Activated naive CD4-positive, alpha-beta T cell (primary cell): ENCODE data around the gene RNU5D-1.
"Not testable (repeated sequence)": the region's sequence is repeated elsewhere in the genome, so short reads cannot be mapped to it uniquely, and the experiment has no call there.

Source experiments
- DNase-seq, 4 experiments: peaks; one replicate each; lab custom pipeline; 2025; lab: John Stamatoyannopoulos, UW

RNU5D-1 gene

DNA sequence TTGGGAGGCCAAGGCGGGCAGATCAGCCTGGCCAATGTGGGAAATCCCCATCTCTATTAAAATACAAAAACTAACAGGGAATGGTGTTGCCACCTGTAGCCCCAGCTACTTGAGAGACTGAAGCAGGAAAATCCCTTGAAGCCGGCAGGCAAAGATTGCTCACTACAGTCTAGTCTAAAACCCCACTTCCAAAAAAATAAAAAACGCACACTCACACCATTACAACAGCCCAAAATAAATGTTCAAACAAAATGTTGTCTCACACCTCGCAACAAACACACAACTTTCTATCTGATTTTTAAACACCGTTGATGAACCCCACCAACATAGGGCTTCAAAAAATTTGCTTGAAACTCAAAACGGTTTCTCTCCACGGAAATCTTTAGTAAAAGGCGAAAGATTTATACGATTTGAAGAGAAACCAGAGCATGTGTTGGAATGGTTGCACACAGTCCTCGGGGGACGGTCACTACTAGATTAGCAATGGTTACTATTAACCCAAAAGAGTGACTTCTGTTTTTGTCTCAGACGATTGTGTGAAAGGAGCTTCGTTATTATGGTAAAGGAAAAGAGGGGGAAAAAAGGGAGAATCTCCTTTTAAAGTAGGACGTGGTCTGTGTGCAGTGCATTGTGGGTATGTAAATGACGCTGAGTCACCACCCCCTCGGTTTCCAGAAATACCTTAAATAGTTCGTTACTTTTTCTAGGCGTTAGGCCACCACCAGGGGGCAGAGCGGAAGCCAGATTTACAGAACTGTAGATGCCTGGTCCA, at the start of gene RNU5D-1:
RNU5D-1 (minus strand) TSS at position 430 of the 772 bp plus-strand sequence.
- DNase-seq = peak; percentile 73 to 91 (median 90)

DNA sequence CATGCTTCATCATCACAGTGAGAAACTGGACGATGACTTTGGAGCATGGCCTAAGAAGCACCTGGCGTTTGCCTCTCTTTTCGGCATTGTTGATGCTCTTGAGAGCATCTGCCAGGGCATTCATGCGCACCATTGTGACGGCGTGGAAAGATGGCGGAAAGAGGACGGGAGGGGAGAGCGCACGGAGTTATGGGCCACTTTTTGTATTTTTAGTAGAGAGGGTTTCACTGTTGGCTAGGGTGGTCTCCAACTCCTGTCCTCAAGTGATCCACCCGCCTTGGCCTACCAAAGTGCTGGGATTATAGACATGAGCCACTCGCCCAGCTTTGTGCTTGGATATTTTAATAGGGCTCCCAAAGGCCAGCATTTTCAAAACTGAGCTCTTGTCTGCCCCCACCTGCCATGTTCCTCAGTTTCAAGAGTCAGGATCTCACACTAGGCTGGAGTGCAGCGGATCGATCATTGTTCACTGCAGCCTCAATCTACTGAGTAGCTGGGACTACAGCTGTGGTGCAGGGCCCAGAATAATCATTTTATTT, 49.7 kb upstream of the RNU5D-1 start:
- no peak for DNase-seq

DNA sequence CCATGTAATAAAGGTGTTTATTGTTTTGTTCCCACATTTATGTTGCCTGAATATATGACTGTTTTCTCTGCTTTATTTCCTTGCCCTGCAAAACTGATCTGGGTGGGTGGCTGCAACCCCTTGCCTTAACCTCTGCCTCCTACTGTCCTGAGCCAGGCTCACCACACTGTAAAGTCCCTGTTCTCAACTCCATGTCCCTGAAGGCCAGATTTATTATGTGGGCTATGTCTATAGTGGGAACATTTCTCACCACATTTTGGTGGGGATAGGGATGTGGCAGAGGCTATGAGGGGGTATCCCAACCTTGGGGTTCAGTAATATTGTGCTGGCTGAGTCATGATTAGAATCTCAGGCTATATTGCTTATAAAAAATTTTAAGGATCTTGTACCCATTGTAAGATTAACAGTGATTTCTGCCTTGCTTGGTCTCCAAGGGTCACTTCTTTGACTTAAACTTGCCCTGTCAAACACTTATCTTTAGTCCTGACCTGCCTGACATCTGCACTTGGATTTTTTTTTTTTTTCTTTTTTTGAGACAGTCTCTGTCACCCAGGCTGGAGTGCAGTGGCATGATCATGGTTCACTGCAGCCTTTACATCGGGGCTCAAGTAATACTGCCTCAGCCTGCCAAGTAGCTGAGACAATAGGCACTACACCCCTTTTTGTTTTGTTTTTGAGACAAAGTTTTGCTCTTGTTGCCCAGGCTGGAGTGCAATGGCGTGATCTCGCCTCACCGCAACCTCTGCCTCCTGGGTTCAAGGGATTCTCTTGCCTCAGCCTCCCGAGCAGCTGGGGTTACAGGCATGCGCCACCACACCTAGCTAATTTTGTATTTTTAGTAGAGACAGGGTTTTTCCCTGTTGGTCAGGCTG, 48.0 kb upstream of the RNU5D-1 start:
- DNase-seq = no peak

DNA sequence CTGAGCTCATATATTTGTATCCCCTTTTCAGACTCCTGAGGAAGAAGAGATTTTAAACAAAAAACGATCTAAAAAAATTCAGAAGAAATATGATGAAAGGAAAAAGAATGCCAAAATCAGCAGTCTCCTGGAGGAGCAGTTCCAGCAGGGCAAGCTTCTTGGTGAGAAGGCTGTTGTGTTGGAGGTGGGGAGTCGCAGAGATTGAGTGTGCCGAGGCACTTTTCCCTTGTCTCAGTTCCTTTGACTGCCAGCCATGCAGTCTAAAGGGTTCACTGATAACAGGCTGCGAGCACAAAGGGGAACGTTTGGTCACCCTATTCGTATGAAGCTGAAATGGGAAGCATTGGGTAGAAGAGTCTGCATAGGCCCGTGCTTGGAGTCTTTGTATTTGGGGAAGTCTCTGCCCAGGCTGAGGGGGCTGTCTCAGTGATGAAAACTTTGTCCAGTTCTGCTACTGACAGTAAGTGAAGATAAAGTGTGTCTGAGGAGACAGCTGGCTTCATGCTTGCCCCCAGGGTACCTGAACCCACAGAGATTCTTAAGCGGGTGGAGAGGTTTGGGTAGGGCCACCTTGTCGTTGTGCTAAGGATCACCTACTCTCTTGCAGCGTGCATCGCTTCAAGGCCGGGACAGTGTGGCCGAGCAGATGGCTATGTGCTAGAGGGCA, 47.1 kb upstream of the RNU5D-1 start:
- no peak for DNase-seq

DNA sequence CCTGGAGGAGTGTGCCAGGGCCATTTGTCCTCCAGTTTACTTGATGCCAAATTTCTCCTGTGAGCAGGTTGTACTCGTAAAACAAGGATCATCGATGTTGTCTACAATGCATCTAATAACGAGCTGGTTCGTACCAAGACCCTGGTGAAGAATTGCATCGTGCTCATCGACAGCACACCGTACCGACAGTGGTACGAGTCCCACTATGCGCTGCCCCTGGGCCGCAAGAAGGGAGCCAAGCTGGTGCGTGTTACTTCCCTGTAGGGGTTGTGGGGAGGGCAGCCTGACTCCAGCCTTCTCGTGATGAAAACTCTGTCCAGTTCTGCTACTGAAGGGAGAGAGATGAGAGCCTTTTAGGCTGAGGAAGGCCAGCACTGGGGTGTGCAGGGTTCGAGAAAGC, 46.6 kb upstream of the RNU5D-1 start:
- DNase-seq = no peak

DNA sequence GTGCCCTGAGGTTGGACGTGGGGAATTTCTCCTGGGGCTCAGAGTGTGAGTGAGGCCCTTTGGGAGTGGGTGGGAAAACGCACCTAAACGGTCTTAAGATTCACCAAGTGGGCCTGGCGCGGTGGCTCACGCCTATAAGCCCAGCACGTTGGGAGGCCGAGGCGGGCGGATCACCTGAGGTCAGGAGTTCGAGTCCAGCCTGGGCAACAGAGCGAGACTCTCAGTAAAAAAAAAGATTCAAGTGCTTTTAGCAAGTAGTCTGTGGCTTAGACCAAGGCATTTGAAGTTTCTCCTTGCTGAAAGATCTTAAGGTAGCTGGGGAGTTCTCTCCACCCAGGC, 45.7 kb upstream of the RNU5D-1 start:
- DNase-seq = no peak

DNA sequence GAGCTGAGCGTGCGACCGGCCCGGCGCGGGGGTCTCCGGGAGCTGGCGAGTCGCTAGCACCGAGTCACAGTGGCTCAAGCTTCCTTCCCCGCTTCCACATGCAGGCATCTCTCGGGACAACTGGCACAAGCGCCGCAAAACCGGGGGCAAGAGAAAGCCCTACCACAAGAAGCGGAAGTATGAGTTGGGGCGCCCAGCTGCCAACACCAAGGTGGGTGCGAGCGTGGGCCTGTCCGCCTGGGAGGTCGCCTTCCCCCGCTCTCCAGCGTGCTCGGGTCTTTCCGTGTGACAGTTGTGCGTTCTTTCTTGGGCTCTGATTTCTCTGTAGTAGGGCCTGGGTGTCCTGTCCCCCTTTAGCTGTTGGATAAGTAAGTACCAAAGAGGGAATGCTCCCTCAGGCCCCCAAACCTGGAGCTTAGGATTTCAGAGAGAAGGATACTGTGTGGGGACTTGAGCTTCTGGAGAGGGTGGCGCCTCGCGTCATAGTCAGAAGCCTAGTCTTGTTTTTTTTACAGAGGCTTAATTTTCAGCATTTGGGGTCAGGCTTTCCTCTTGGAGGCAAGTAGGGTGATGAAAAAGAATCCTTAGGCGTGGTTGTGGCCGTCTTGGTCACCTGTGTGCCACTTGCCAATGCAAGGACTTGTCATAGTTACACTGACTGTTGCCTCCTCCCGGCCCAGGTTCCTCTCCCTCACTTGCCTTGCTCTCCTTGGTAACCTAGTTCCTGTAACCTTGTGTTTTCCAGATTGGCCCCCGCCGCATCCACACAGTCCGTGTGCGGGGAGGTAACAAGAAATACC, 45.2 kb upstream of the RNU5D-1 start:
- peak in 1 of 4 experiments; percentile 32 for DNase-seq

DNA sequence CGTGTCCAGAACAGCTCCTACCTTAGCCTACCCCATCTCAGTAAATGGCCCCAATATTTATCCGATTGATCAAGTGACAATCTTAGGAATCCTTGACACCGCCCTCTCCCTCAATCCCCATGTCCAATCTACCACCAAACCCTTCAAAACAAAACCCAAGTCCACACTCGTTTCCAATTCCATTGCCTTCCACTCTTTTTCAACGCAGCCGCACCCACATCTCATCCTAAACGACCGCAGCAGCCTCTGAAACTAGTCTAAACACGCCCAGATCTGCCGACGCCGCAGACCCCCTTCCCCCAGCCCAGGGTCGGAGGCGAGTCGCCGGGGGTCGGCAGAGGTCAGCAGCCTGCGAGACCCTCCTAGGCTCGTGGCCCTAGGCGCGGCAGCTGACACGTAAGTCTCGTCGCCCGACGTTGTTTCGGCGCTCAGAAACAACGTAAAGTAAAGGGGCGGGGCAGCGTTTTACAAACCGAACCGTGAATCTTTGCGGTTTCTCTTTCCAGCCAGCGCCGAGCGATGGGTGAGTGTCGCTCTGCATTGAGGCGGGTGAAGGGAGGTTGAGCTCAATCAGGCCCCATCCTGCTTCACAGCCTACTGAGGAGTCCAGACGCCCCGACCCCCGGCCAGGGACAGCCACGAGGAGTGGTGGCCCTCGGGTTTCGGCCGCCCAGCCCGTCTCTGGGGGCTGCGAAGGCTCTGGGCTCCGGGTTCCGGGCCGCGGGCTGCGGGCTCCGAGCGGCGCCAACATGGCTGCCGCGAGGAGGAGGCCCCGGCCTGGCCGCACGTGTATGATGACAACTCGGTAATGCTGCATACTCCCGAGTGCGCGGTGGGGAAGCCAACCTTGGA, 44.3 kb upstream of the RNU5D-1 start, which contains the start of gene RPS8:
RPS8 (plus strand) TSS at position 463 of the 852 bp plus-strand sequence; CDS start at position 520, 57 bp downstream.
- peak; percentile 72 to 86 (median 80) for DNase-seq

DNA sequence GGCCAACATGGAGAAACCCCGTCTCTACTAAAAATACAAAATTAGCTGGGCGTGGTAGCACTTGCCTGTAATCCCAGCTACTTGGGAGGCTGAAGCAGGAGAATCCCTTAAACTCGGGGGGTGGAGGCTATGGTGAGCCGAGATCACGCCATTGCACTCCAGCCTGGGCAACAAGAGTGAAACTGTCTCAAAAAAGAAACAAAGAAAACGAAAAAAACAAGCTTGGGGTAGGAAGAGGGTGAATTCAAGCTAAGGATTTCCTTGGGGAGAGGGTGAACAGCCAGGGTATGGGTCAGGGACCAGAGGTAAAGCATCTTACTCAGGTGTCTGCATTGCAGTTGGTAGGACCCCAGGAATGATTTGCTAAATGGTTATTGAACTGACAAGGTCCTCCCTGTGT, 35.5 kb upstream of the RNU5D-1 start:
- not testable (repeated sequence) for DNase-seq

DNA sequence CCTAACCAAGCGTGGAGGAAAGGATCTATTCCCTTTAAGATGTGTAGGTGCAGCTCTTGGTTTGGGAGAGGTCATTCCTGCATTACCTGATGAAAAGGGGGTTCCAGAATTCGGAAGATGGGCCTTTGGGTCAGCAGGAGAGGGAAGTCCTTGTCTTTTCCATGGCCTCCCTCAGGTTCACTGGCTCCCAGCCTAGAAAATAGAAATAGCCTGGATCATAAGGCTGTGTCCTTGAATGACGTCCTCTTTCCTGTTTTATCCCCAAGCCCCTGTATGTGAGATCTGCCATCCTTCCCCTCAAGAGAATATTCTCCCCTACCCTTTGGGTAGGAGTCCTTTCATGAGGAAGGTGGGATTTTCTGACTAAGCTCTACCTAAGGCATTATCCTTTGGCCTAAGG, 29.9 kb upstream of the RNU5D-1 start:
- no peak for DNase-seq

DNA sequence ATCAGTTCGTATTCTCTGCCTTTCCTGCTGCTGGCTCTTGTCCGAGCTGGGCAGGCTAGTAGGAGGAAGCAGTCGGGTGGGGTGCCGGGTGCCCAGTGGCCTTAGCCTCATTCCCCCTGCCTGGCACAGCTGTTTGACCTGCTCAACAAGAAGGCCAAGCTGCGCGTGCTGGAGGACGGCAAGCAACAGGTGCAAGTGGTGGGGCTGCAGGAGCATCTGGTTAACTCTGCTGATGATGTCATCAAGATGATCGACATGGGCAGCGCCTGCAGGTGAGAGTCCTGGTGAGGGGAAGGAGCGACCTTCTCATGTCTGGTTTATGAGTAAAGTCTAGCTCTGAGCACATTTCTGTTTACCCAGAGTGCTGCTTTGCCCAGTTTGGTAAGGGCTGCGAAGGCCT, 28.1 kb upstream of the RNU5D-1 start:
- no peak for DNase-seq

DNA sequence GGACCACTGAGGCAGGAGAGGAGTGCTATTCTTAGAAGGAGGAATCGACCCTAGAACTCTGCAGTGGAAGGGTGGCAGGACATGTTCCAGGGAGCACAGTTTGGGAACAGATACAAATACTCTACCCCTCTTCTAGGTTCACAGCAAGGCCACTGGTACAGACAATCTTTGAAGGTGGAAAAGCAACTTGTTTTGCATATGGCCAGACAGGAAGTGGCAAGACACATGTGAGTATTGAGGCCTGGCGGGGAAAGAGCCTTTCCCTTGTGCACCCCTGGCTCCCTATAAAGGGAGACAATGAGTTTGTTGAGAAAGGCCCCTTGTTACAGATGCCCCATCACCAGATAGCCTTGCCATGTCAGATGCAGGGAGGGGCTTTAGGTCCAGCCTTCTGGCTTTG, 26.4 kb upstream of the RNU5D-1 start:
- DNase-seq = no peak

DNA sequence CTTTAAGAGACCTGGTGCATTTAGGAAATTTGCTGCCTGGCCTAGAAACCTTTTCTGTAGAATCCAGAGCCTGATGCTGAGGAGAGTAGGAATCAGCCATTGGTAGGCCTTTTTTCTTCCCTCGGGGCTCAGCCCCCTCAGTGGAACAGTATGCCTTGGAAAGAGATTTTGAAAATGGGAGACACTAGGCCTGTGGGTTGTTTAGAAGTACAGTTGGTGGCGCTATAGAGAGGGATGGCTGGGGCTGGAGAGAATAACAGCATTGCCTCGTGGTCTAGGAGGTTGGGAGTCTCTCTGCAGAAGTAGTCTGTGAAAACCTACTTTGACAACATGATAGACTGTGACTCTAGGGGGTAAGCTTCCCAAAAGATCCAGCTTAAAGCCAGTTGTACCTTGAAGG, 16.9 kb upstream of the RNU5D-1 start:
- DNase-seq = no peak

DNA sequence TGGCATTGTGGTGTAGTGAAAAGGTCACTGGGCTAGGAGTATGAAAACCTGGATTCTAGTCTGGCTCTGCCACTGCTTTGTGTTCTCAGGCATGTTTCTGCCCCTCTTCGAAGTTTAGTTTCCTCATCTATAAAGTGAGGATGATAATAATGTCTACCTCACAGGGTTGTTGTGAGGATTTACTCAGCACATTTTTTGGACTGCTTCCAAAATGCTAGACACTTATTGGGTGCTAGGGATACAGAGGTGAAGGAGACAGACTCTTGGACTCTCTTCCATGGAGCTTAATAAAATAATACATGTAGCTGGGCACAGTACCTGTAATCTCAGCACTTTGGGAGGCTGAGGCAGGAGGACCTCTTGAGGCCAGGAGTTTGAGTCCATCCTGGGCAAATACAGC, 12.2 kb upstream of the RNU5D-1 start:
- DNase-seq = no peak

DNA sequence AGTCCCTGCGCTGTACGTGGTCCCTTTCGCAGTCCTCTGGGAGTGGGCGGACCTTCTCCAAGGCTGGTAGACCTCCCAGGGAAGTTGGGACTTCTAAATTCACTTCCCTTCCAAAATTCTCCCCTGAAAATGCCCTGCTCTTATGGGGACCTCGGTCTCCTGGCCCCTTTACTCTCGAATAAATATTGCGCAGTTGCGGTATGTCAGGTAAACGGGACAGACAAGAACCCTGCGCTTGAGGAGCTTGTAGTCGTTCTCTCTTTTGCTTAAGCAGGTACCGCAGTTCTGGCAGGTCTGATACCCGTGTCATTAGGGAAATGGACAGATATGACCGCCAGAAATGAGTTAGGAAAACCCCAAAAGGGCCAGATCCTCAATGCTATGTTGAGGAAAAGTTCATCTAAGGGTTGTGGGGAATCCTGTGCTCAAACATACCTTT, 9.2 kb upstream of the RNU5D-1 start:
- DNase-seq = no peak

DNA sequence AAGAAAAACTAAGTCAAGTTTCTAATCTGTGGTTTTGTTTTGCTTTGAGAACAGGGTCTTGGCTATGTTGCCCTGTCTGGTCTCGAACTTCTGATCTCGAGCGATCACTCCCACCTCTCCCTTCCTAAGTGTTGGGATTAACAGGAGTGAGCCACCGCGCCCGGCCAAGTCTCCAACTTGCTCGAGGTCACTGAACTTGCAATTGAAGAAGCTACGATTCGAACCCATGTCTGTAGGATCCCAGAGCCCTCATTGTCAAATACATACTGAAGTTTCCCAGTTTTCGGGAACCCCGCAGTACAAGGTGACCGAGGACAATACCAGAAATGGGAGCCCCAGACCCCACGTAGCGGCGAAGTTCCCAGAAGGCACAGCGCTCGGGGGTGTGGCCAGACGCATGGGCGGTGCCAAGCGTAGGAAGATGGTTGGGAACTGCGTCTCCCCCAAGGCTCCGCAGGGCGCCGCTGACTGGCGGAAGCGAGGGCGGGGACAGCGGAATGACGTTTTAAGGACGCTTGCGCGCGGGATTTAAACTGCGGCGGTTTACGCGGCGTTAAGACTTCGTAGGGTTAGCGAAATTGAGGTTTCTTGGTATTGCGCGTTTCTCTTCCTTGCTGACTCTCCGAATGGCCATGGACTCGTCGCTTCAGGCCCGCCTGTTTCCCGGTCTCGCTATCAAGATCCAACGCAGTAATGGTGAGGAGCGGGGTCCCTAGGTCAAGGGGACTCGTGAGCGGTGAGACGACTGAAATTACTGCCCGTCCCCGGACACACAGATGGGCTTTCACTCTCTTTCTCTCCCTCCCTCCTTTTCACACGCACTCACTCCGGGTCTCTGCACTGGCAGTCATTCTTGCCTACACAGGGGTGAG, 8.6 kb upstream of the RNU5D-1 start, which contains the start of gene KIF2C:
KIF2C (plus strand) TSS at position 531 of the 872 bp plus-strand sequence; CDS start at position 627, 96 bp downstream.
- DNase-seq = peak; percentile 81 to 96 (median 92)

DNA sequence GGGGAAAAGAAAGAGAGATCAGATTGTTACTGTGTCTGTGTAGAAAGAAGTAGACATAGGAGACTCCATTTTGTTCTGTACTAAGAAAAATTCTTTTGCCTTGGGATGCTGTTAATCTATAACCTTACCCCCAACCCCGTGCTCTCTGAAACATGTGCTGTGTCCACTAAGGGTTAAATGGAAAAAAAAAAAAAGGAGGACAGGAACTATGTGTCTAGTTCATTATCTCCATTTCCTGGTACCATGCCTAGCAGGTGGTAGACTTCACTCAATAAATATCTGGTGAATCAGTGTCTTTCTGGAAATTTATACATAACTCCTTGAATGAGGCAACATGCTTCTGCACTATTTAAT, 8.0 kb upstream of the RNU5D-1 start:
- not testable (repeated sequence) for DNase-seq

DNA sequence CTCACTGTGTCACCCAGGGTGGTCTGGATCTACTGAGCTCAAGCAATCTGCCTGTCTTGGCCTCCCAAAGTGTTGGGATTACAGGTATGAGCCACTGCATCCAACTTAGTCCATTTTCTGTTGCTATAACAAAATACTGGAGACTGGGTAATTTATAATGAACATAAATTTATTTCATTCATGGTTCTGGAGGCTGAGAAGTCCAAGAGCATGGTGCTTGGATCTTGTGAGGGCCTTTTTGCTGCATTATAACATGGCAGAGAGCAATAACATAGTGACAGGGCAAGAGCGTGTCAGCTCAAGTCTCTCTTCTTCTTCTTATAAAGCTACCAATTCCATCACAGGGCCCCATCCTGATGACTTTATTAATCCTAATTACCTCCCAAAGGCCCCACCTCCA, 5.0 kb upstream of the RNU5D-1 start:
- no peak for DNase-seq

DNA sequence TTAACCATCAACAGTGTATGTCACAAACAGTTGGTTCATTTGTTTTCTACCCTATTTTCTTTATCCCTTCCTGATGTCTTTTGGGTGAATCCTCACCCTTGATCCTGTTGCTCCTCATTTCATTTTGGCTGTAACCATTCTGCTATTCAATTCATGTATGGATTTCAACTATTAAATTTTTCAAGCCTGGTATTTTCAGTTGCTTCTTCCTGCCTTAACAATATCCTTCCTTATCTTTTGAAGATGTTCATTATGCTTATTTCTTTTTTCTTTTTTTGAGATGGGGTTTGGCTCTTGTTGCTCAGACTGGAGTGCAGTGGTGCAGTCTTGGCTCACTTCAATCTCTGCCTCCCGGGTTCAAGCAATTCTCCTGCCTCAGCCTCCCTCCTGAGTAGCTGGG, 2.8 kb upstream of the RNU5D-1 start:
- DNase-seq = no peak
